Medulla oblongata (tissue), 1 donor: Measurements from ENCODE around the gene CAMSAP3.

Experiments used
- DNase-seq: peaks from one replicate; pipeline ENCODE4 v3.0.0-alpha.2; 2015; ENCODE audit errors: extremely low spot score

Gene CAMSAP3

GRCh38 chr19:7648265-7649014 lies 52.8 kb downstream of the CAMSAP3 start:
- DNase-seq: no peak

- no peak for DNase-seq
Measured at GRCh38 chr19:7650148-7650547, 54.5 kb downstream of the CAMSAP3 start.

- DNase-seq: peak; percentile 84
Measured at GRCh38 chr19:7652061-7652641, 56.5 kb downstream of the CAMSAP3 start.

GRCh38 chr19:7654401-7654800 lies 58.7 kb downstream of the CAMSAP3 start:
- no peak for DNase-seq

GRCh38 chr19:7655581-7655980 lies 59.9 kb downstream of the CAMSAP3 start:
- DNase-seq: no peak

- no peak for DNase-seq
Measured at GRCh38 chr19:7657131-7657751, 61.6 kb downstream of the CAMSAP3 start.

GRCh38 chr19:7658219-7658686 lies 62.6 kb downstream of the CAMSAP3 start:
- DNase-seq: peak; percentile 65

GRCh38 chr19:7661744-7662538 lies 66.3 kb downstream of the CAMSAP3 start:
- no peak for DNase-seq

- no peak for DNase-seq
Measured at GRCh38 chr19:7662657-7663056, 67.0 kb downstream of the CAMSAP3 start.

- DNase-seq: no peak
Measured at GRCh38 chr19:7663706-7664105, 68.0 kb downstream of the CAMSAP3 start.

GRCh38 chr19:7665076-7665475 lies 69.4 kb downstream of the CAMSAP3 start:
- no peak for DNase-seq
